Urothelium cell line (cell line): ENCODE measurements around the gene DIP2A.
"Not testable (repeated sequence)": the region's sequence is repeated elsewhere in the genome, so short reads cannot be mapped to it uniquely, and the experiment has no call there.

Experiments
- DNase-seq: peaks from one replicate; pipeline ENCODE4 v3.0.0; 2011; ENCODE audit warnings: low spot score, mixed read lengths
- FAIRE-seq: peaks from 2 replicates; lab custom pipeline; 2011; peaks lifted over from hg19 to GRCh38; lab: Jason Lieb, UNC

Gene DIP2A

GRCh38 chr21:46441961-46442498 lies 16.7 kb upstream of the DIP2A start:
- FAIRE-seq (no peak), DNase-seq (no peak)

DNA sequence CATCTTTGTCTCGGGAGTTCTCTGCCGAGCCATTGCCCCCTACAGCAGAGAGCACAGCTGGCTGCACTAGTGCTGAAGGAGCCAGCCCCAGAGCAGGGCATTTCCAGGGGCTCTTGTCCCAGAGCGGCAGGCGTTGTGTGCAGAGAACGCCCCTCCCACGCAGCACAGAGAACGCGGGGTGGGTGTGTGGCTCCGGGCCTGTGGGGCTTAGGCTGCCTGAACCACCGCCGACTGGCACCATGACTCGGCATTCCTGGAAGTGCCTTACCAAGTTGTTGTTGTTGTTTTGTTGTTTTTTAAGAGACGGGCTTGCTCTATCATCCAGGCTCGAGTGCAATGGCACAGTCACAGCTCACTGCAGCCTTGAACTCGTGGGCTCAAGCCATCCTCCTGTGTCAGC lies 15.8 kb upstream of the DIP2A start:
- DNase-seq: no peak
- no peak for FAIRE-seq

GRCh38 chr21:46443910-46444309 lies 14.8 kb upstream of the DIP2A start:
- DNase-seq (no peak), FAIRE-seq (no peak)

GRCh38 chr21:46448108-46448507 lies 10.6 kb upstream of the DIP2A start:
- FAIRE-seq: no peak

GRCh38 chr21:46448855-46449254 lies 9.8 kb upstream of the DIP2A start:
- not testable (repeated sequence) for FAIRE-seq, DNase-seq

More at GRCh38 chr21:46448108-46448507, 10.6 kb upstream of the DIP2A start:
- no peak for DNase-seq

DNA sequence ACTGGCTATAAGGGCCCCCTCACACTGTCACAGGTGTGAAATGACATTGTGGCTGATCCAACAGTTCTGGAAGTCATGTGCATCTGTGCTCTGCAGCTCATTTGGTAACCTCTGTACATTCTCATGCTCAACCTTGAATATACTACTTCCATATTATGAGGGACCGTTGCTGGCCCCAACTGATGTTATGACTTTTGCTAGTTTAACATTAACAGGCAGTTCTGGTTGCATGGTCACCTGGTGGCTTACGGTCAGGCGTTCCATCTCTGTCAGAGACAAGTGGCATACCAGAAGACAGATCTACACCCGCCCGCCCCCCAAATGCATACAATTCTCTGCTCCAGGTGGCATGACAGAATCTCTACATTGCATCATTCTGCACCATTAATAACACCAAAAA lies 6.0 kb upstream of the DIP2A start:
- DNase-seq (no peak), FAIRE-seq (no peak)

DNA sequence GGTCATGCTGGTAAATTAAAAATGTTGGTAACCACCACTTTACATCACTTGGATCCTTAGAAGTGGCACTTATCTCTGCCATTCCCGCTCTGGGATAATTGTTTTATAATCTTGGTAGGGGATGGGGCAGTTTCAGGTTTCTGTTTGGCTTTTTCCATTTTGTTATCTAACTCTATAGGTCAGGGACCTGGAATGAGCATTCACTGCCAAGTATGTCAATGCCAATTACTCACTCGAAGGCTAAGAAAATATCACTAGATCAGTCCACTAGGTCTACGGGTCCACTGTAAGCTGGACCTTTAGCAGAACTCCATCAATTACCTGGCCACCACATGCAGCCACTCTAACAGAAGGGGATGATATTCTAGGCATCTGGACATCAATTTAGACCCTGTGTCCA lies 4.5 kb upstream of the DIP2A start:
- FAIRE-seq (no peak), DNase-seq (no peak)

GRCh38 chr21:46454634-46455390 lies 3.9 kb upstream of the DIP2A start:
- FAIRE-seq: no peak
- DNase-seq: no peak

GRCh38 chr21:46455575-46456385 lies 2.9 kb upstream of the DIP2A start:
- peak; percentile 67 for DNase-seq
- FAIRE-seq: no peak

GRCh38 chr21:46456750-46457149 lies 1.9 kb upstream of the DIP2A start:
- FAIRE-seq: no peak

GRCh38 chr21:46457801-46458314 lies 833 bp upstream of the DIP2A start:
- FAIRE-seq (no peak), DNase-seq (peak; percentile 22)

More at GRCh38 chr21:46456750-46457149, 1.9 kb upstream of the DIP2A start:
- no peak for DNase-seq

DNA sequence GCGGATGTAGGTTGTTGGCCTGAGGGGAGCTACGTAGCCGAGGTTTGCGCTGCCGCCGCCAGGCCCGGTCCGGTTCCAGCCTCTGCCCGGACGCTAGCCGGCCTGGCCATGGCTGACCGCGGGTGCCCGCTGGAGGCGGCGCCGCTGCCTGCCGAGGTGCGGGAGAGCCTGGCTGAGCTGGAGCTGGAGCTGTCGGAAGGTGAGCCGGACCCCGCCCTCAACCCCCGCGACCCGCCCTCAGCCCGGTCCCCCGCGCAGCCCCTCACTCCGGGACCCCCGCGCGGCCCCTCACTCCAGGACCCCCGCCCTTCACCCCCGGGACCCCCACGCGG lies 299 bp downstream of the DIP2A start:
- no peak for FAIRE-seq

DNA sequence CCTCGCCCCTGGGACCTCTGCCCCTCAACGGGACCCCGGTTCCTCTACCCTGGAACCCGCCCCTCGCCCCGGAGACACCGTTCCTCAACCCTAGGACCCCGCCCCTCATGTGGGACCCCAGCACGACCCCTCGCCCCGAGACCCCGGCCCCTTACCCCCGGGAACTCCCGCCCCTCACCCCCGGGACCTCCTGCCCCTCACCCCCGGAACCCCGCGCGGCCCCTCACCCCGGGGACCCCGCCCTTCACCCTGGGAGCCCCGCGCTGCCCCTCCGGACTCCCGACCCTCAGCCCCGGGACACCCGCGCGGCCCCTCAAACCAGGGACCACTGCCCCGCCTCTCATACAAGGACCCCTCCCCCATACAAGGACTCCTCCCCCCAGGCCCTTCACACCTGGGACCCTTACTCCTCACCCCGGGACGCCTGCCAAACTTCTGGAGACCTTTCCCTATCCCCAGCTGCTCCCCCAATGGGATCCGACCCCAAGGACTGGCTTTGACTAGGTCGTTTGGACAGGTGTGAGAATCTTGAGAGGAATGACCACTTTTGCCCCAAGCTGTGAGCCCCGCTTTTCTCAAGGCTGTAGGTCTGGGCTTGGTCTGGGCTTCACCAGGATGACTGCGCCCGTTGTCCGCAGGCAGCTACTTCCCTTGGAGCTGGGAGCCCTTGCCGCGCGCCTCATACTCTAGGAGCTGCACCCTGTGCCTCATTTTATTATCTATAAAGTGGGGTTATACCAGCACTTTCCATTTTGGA lies 843 bp downstream of the DIP2A start:
- DNase-seq: peak; percentile 26
- FAIRE-seq: no peak

More for the DNA sequence above, 299 bp downstream of the DIP2A start:
- DNase-seq: no peak

DNA sequence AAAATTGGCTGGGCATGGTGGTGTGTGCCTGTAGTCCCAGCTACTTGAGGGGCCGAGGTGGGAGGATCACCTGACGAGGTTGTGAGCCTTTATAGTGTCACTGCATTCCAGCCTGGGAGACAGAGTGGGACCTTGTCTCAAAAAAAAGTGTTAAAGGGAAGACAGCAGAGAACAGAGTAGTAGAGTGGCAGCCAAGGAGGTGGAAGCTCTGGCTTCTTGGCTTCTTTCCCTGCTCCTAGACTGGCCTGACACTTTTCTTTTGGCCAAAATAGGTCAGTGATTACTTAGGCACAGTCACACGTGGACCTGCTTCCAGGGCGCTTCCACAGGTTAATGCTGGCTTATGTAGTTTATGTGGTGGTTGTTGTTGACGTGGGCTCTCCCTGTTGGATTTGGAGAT lies 3.2 kb downstream of the DIP2A start:
- no peak for DNase-seq
- no peak for FAIRE-seq

GRCh38 chr21:46465153-46465552 lies 6.5 kb downstream of the DIP2A start:
- FAIRE-seq, DNase-seq: not testable (repeated sequence)

- FAIRE-seq (no peak), DNase-seq (no peak)
These were observed 7.0 kb downstream of the DIP2A start for GRCh38 chr21:46465651-46466050.

DNA sequence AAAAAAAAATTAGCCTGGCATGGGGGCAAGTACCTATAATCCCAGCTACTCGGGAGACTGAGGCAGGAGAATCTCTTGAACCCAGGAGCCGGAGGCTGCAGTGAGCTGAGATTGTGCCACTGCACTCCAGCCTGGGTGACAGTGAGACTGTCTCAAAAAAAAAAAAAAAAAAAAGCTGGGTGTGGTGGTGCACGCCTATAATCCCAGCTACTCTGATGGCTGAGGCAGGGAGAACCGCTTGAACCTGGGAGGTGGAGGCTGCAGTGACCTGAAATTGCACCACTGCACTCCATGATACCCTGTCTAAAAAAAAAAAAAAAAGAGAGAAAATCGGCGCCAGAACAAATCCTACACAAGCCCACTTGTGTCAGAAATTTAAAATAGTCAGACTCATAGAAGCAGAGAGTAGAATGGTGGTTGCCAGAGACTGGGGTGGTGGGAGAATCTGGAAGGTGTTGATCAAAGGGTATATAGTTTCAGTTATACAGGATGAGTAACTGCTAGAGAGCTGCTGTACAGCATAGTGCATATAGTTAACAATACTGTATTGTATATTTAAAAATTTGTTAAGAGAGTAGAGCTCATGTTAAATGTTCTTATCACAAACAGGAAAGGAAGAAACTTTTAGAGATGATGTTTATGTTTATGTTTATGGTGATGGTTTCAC lies 9.6 kb downstream of the DIP2A start:
- DNase-seq (no peak), FAIRE-seq (no peak)

GRCh38 chr21:46469275-46469674 lies 10.6 kb downstream of the DIP2A start:
- no peak for FAIRE-seq
- no peak for DNase-seq

- FAIRE-seq (no peak), DNase-seq (no peak)
These were observed 12.8 kb downstream of the DIP2A start for GRCh38 chr21:46471514-46471913.

- DNase-seq (no peak), FAIRE-seq (no peak)
These were observed 13.6 kb downstream of the DIP2A start for GRCh38 chr21:46472246-46472645.
